GM13977 (cell line): Measurements from ENCODE around the gene RFC2.
"Not testable (repeated sequence)": the region's sequence is repeated elsewhere in the genome, so short reads cannot be mapped to it uniquely, and the experiment has no call there.

Source experiments
- DNase-seq: peaks from one replicate; pipeline ENCODE4 v3.0.0; 2012; ENCODE audit warnings: low spot score
- CTCF ChIP-seq: IDR thresholded peaks from 2 replicates; pipeline ENCODE4 v1.5.1; 2012; ENCODE audit warnings: mild to moderate bottlenecking, control low read depth; ENCODE audit not compliant: insufficient read depth; ENCODE audit errors: extremely low read depth, missing control alignments
- in situ Hi-C: fragments of 300-500 bp; cut with MboI; formaldehyde crosslinking; loops from one replicate; pipeline ENCODE4 v1.12.0; 2022; ENCODE audit warnings: low sequenced_read_pairs, low pct_unique_long_range_greater_than_20kb, mixed read lengths, inconsistent platforms; ENCODE audit not compliant: unreplicated experiment

RFC2 gene

DNA sequence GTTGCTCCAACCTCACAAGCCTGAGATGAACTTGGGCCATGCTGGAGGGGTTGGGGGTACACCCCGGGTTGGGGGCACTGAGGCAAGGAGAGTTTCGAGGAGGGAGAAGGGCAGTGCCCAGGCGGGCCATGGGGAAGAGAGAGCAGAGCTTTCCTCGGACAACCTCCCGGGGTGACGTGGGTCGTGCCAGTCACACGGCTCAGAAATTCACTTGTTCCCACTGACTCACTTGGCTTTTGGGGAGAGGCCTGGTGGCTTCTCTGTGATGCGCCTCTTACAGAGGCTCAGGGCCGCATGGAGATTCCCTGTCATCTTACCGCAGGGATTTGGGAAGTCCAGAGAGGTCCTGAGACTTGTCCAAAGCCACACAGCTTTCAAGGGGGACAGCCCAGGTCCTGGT, 41.5 kb downstream of the RFC2 start:
- TF ChIP-seq CTCF: no peak
- in situ Hi-C loops: no loop called here
- DNase-seq: no peak

DNA sequence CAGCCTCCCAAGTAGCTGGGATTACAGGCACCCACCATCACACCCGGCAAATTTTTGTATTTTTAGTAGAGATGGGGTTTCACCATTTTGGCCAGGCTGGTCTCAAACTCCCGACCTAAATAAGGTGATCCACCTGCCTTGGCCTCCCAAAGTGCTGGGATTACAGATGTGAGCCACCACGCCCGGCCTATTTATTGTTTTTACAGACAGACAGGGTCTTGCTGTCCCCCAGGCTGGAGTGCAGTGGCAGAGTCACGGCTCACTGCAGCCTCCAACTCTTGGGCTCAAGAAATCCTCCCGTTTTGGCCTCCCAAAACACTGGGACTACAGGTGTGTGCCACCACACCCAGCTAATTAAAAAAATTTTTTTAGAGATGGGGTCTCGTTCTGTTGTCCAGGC, 46.0 kb downstream of the RFC2 start:
- in situ Hi-C loops: loop anchor here (5.0 kb wide), 1 partner anchor 194 kb away; no protein-coding TSS in a partner anchor
- DNase-seq: not testable (repeated sequence)

DNA sequence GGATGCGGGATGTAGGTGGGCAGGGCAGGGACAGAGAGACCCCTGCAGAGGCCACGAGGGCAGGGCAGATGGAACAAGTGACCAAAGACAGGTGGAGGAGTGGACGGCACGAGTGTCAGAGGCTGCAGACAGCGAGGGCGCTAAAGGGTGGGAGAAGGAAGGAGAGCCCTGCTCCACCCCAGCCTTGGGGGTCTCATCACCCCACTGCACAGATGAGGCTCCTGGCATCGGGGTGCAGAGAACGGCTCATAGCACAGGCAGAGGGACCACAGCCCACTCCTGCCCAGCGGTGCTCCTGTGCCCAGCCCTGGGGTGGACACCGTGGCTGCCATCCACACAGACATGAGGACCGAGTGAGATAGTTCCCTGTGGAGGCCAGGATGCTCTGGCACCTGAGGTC, 46.6 kb downstream of the RFC2 start:
- in situ Hi-C loops: loop anchor here (5.0 kb wide), 1 partner anchor 195 kb away; no protein-coding TSS in a partner anchor
- DNase-seq: no peak
- TF ChIP-seq CTCF: no peak

- TF ChIP-seq CTCF: peak; percentile 94
- DNase-seq: peak; percentile 83
- in situ Hi-C loops: loop anchor here (5.0 kb wide), 1 partner anchor 196 kb away; no protein-coding TSS in a partner anchor
Measured at GRCh38 chr7:74206589-74207120, 47.5 kb downstream of the RFC2 start.

- not testable (repeated sequence) for DNase-seq
- in situ Hi-C loops: loop anchor here (5.0 kb wide), 1 partner anchor 196 kb away; no protein-coding TSS in a partner anchor
Measured at GRCh38 chr7:74206052-74206451, 48.1 kb downstream of the RFC2 start.

DNA sequence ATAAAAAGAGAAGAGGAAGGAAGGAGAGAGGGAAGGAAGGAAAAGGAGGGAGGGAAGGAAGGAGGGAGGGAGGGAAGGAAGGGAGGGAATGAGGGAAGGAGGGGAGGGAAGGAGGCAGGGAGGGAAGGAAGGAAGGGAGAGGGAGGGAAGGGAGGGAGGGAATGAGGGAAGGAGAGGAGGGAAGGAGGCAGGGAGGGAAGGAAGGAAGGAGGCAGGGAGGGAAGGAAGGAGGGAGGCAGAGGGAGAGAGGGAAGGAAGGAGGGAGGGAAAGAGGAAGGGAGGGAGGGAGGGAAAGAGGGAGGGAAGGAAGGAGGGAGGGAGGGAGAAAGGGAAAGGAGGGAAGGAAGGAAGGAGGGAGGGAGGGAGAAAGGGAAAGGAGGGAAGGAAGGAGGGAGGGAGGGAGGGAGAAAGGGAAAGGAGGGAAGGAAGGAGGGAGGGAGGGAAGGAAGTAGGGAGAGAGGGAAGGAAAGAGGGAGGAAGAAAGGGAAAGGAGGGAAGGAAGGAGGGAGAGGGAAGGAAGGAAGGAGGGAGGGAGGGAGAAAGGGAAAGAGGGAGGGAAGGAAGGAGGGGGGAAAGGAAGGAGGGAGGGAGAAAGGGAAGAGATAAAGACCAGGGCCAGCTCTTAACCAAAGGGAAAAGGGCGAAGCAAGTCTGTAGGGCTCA, 50.1 kb downstream of the RFC2 start:
- DNase-seq: no peak
- in situ Hi-C loops: no loop called here
- TF ChIP-seq CTCF: no peak

DNA sequence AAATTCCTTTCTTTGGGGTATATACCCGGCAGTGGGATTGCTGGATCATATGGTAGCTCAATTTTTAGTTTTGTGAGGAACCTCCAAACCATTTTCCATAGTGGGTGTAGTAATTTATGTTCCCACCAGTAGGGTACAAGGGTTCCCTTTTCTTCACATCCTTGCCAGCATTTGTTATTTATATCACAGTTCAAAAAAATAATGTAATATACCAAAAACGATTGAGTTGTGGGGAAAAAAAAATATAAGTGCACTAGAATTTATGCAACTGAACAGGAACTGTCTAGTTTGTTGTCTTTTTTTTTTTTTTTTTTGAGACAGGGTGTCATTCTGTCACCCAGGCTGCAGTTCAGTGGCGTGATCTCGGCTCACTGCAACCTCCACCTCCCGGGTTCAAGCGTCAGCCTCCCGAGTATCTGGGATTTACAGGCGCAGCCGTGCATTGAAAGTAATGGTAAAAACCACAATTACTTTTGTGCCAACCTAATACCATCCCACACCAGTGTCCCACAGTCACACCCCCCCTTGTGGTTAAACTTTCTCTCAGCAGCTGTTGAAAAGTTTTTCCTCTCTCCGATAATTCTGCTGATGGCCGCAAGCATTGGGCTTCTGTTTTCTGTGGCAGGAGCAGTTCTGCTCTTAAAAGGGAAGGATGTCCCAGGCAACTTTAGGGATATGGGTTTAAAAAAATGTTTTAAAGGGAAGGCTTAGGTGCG, 51.2 kb downstream of the RFC2 start:
- peak; percentile 52 for TF ChIP-seq CTCF
- in situ Hi-C loops: no loop called here
- DNase-seq: no peak
